CD4-positive, alpha-beta T cell (primary cell): ENCODE measurements around the gene FKBP7. TPM values are rescaled to one million over a fixed set of nuclear protein-coding genes. Genes with fewer than 3 reads are reported as not detected.

Experiments
- ATAC-seq: fragments of 200-7000 bp; cut with Tn5 transposase; one replicate; pipeline ENCODE4 v1.10.0; 2022; ENCODE audit warnings: mild to moderate bottlenecking; ENCODE audit not compliant: poor library complexity
- CTCF ChIA-PET: fragments of 350-600 bp; sonication (Branson Sonifier 250); formaldehyde crosslinking; loops from one replicate; lab custom pipeline; 2021; ENCODE audit warnings: antibody characterized with exemption, inconsistent platforms; lab: Charles Lee
- POLR2A ChIA-PET: fragments of 350-600 bp; sonication (Branson Sonifier 250); formaldehyde crosslinking; loops from one replicate; lab custom pipeline; 2021; ENCODE audit warnings: antibody characterized with exemption, inconsistent platforms; lab: Charles Lee
- DNase-seq, 14 experiments: peaks; one replicate each; pipeline ENCODE4 v3.0.0-alpha.2; 2013 to 2020; ENCODE audit warnings: mixed read lengths in 2 of 14
- H3K27ac ChIP-seq, 2 donors: one replicate each; pipeline versions ENCODE4 v1.5.1 to v1.7.0; 2013; ENCODE audit warnings: low read length in 2 of 2, low read depth in 1 of 2, mild to moderate bottlenecking in 1 of 2
- H3K27me3 ChIP-seq, 2 experiments: 1 replicate in 1 of 2; 2 replicates in 1 of 2; pipeline versions ENCODE4 v1.6.1 to v1.7.0; 2013; ENCODE audit warnings: low read length in 2 of 2, control low read depth in 1 of 2, mild to moderate bottlenecking in 1 of 2, moderate library complexity in 1 of 2; ENCODE audit not compliant: insufficient read depth in 2 of 2, control insufficient read depth in 1 of 2
- H3K36me3 ChIP-seq: one replicate; pipeline ENCODE4 v1.6.1; 2013; ENCODE audit warnings: low read length, control low read depth; ENCODE audit not compliant: insufficient read depth
- H3K4me1 ChIP-seq: one replicate; pipeline ENCODE4 v1.6.1; 2013; ENCODE audit warnings: low read length, control low read depth; ENCODE audit not compliant: insufficient read depth
- H3K4me3 ChIP-seq: one replicate; pipeline ENCODE4 v1.5.1; 2013; ENCODE audit warnings: mild to moderate bottlenecking, low read length, moderate library complexity
- H3K9me3 ChIP-seq, 2 experiments: 1 replicate in 1 of 2; 2 replicates in 1 of 2; pipeline versions ENCODE4 v1.6.1 to v1.7.0; 2013; ENCODE audit warnings: low read length in 2 of 2, mild to moderate bottlenecking in 2 of 2, control low read depth in 1 of 2, moderate library complexity in 1 of 2; ENCODE audit not compliant: control insufficient read depth in 1 of 2, insufficient read depth in 1 of 2
- H3K27ac Mint-ChIP-seq: one replicate; pipeline ENCODE4 v1.8.0; 2020; ENCODE audit warnings: mixed read lengths
- H3K27me3 Mint-ChIP-seq: one replicate; pipeline ENCODE4 v1.8.0; 2021; ENCODE audit warnings: mixed read lengths
- H3K36me3 Mint-ChIP-seq: one replicate; pipeline ENCODE4 v1.8.0; 2021; ENCODE audit warnings: low read depth, mixed read lengths
- H3K4me1 Mint-ChIP-seq: one replicate; pipeline ENCODE4 v1.8.0; 2021; ENCODE audit warnings: low read depth, mixed read lengths
- H3K4me3 Mint-ChIP-seq: one replicate; pipeline ENCODE4 v1.8.0; 2020; ENCODE audit warnings: mild to moderate bottlenecking, mixed read lengths
- H3K9me3 Mint-ChIP-seq: one replicate; pipeline ENCODE4 v1.8.0; 2020; ENCODE audit warnings: mixed read lengths
- CTCF ChIP-seq: fragments of 200-600 bp; IDR thresholded peaks from one replicate; pipeline ENCODE4 v1.8.0; 2022; ENCODE audit warnings: antibody characterized with exemption, mild to moderate bottlenecking
- intact Hi-C, 2 experiments: fragments of 100-400 bp; cut with DNase I in 1 of 2; cut with micrococcal nuclease in 1 of 2; formaldehyde crosslinking; loops; one replicate each; pipeline versions ENCODE4 v1.15.1 to v1.9.0; 2023 to 2025; cut with DNase I, micrococcal nuclease
- total RNA-seq, 174 experiments: library from RNA in 2 of 174; stranded (reverse) in 2 of 174; gene quantifications; one replicate each; pipeline ENCODE4 v1.2.3 and lab custom pipeline; 2021 to 2026

The FKBP7 gene
- total RNA-seq, 2 experiments from 2014 or later = 0.25 to 0.55 TPM

- ATAC-seq = no peak
- Mint-ChIP-seq H3K36me3 (peaks cover 74% of the 10 kb centered on the region), H3K27ac (no peak overlapping the region), H3K4me1 (no peaks in the 10 kb centered on the region), H3K9me3 (no peaks in the 10 kb centered on the region), H3K4me3 (no peak overlapping the region), H3K27me3 (no peaks in the 10 kb centered on the region)
- Histone ChIP-seq H3K27ac (no peak overlapping the region), H3K27me3 (no peaks in the 10 kb centered on the region), H3K4me3 (no peak overlapping the region), H3K9me3 (no peaks in the 10 kb centered on the region), H3K36me3 (peaks cover 51% of the 10 kb centered on the region), H3K4me1 (no peaks in the 10 kb centered on the region)
- DNase-seq = no peak
- ChIA-PET CTCF (interaction anchor here (0.7 kb wide), 1 partner anchor 9 kb away, joined by 3 read pairs; no protein-coding TSS in a partner anchor), POLR2A (interaction anchor here (0.8 kb wide), 1 partner anchor 13 kb away, joined by 3 read pairs; no protein-coding TSS in a partner anchor)
- no peak for TF ChIP-seq CTCF
- intact Hi-C loops = no loop called here
Measured at GRCh38 chr2:178506101-178506500, 27.7 kb upstream of the FKBP7 start.

- no peaks in the 10 kb centered on the region for H3K4me1 Mint-ChIP-seq
- Histone ChIP-seq H3K27me3 (no peaks in the 10 kb centered on the region), H3K27ac (no peak overlapping the region), H3K4me3 (no peak overlapping the region), H3K9me3 (no peaks in the 10 kb centered on the region), H3K36me3 (peaks cover 69% of the 10 kb centered on the region), H3K4me1 (no peaks in the 10 kb centered on the region)
- CTCF ChIA-PET = no interaction called here
- intact Hi-C loops = no loop called here
- no peak overlapping the region for H3K4me3 Mint-ChIP-seq
- no peak for TF ChIP-seq CTCF
- H3K27me3 Mint-ChIP-seq = no peaks in the 10 kb centered on the region
- no peak overlapping the region for H3K27ac Mint-ChIP-seq
- POLR2A ChIA-PET = interaction anchor here (0.6 kb wide), 2 partner anchors 47 to 693 kb away, joined by 3 read pairs; no protein-coding TSS in a partner anchor
- no peaks in the 10 kb centered on the region for H3K9me3 Mint-ChIP-seq
- ATAC-seq = no peak
- peaks cover 92% of the 10 kb centered on the region for H3K36me3 Mint-ChIP-seq
- DNase-seq = no peak
Measured at GRCh38 chr2:178502751-178503150, 24.4 kb upstream of the FKBP7 start.

GRCh38 chr2:178499640-178500039 lies 21.2 kb upstream of the FKBP7 start:
- Mint-ChIP-seq H3K4me3 (no peak overlapping the region), H3K36me3 (peaks cover 94% of the 10 kb centered on the region), H3K27me3 (no peaks in the 10 kb centered on the region), H3K9me3 (no peaks in the 10 kb centered on the region), H3K27ac (no peak overlapping the region), H3K4me1 (no peaks in the 10 kb centered on the region)
- DNase-seq (no peak), ATAC-seq (no peak)
- intact Hi-C loops = loop anchor here in 1 of 2 experiments (10.0 kb wide), 1 partner anchor 105 kb away; no protein-coding TSS in a partner anchor
- ChIA-PET CTCF (interaction anchor here (1.0 kb wide), 1 partner anchor 23 kb away, joined by 5 read pairs; no protein-coding TSS in a partner anchor), POLR2A (interaction anchor here (1.1 kb wide), 1 partner anchor 15 kb away, joined by 3 read pairs; no protein-coding TSS in a partner anchor)
- no peaks in the 10 kb centered on the region for H3K9me3 ChIP-seq
- H3K36me3 ChIP-seq = peaks cover 77% of the 10 kb centered on the region
- no peaks in the 10 kb centered on the region for H3K27me3 ChIP-seq
- no peak overlapping the region for H3K4me3 ChIP-seq
- TF ChIP-seq CTCF = no peak
- H3K4me1 ChIP-seq = no peaks in the 10 kb centered on the region
- H3K27ac ChIP-seq = no peak overlapping the region
